ENCODE measurements around the gene PRKN. TPM values are rescaled to one million over a fixed set of nuclear protein-coding genes. Genes with fewer than 3 reads are reported as not detected.

PRKN gene
- total and polyA plus RNA-seq, 9 of the 15 experiments (the other 6 are each of a cell fraction or from before 2014, with no cell fraction given), result 0.03 to 0.96 (median 0.15) TPM; not detected in 2

DNA sequence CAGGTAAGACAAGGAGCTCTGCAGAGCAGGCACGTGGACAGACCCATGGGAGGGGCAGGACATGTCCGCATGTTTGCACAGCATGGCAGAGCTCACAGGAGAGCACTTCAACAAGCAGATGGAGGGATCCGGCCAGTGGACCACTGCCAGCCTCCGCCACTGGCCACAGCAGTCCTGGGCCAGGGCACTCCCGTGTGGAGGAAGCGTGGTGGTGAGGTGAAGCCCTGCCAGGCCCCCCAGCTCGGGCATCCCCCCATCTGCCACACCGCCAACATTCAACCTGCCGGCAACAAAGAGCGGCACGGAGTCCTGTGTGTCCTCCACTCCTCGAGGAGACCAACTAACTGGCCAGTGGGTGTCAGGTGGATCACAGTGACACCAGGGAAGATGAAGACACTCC, 1349.5 kb downstream of the PRKN start:
- FAIRE-seq, result no peak
- ATAC-seq, result no peak
- no peak for DNase-seq (ENCODE audit: extremely low read depth in 1 of 4, low spot score in 3 of 4)
- no peaks in the 10 kb centered on the region for H3K36me3 ChIP-seq (ENCODE audit: control insufficient read depth, insufficient read depth, low read length)
- no peak overlapping the region for H3K4me3 ChIP-seq
- in situ Hi-C loops (cut with MboI), result loop anchor here (5.0 to 10.0 kb wide), 2 partner anchors 446 to 863 kb away; no protein-coding TSS in a partner anchor
- peaks cover 20 to 24% of the 10 kb centered on the region in 2 experiments; a peak in 4 of 5 replicates for H3K4me1 ChIP-seq (replicated peaks in 1 of 2; ENCODE audit: control insufficient read depth in 2 of 2, insufficient read depth in 2 of 2, low read length in 2 of 2)
- 24% methylated on average over 12 of the region's 12 CpGs for WGBS (ENCODE audit: insufficient coverage, low coverage, missing lambda C conversion rate)
- no TSS peak for BruUV-seq (replicated peaks)
- no peaks in the 10 kb centered on the region for H3K79me2 ChIP-seq (ENCODE audit: control insufficient read depth, insufficient read depth, low read length)
- ChIA-PET POLR2A (interaction anchor here (1.0 to 1.2 kb wide), 2 partner anchors 13 to 15 kb away, joined by 3 to 5 read pairs; no protein-coding TSS in a partner anchor), CTCF (ENCODE audit: low intra/inter-chr PET ratio) (no interaction called here)
- H3K4me2 ChIP-seq (ENCODE audit: insufficient read depth, low read length), result no peak overlapping the region
- H2AFZ ChIP-seq (ENCODE audit: low read depth, low read length), result no peak overlapping the region
- H3K27me3 ChIP-seq (ENCODE audit: control insufficient read depth in 2 of 2, insufficient read depth in 2 of 2, low read length in 2 of 2), result peaks cover 24 to 57% of the 10 kb centered on the region in 2 experiments
- no peaks in the 10 kb centered on the region for H3K9me3 ChIP-seq (replicated peaks; ENCODE audit: control insufficient read depth, insufficient read depth, low read depth, low read length)
- intact Hi-C loops (cut with micrococcal nuclease), result no loop called here
- H3K9me1 ChIP-seq (ENCODE audit: control insufficient read depth, insufficient read depth, low read length), result no peaks in the 10 kb centered on the region
- no peak overlapping the region for H3K27ac ChIP-seq (ENCODE audit: extremely low read depth, low read depth, low read length)
- H4K20me1 ChIP-seq (replicated peaks; ENCODE audit: control insufficient read depth, insufficient read depth, low read length), result 0 out of 2 replicates have a peak, but pooled peaks cover 8% of the 10 kb centered on the region
- TF ChIP-seq TAF7 (tag; IDR thresholded peaks at IDR 0.05) (no peak), ZNF184 (CRISPR knock-in tag; IDR thresholded peaks at IDR 0.05) (no peak), MAFG (tag; conservative IDR thresholded peaks at IDR 0.05) (no peak), ZNF23 (CRISPR knock-in tag; IDR thresholded peaks at IDR 0.05) (no peak), RUNX1 (IDR thresholded peaks at IDR 0.05; ENCODE audit: low read depth) (no peak), ETV5 (CRISPR knock-in tag; IDR thresholded peaks at IDR 0.05; ENCODE audit: low read depth) (no peak), SRF (CRISPR knock-in tag; IDR thresholded peaks at IDR 0.05) (no peak), PRPF4 (IDR thresholded peaks at IDR 0.05; ENCODE audit: insufficient read depth, low read depth, low read length, poor library complexity, severe bottlenecking) (no peak), POLR2AphosphoS5 (IDR thresholded peaks at IDR 0.05; ENCODE audit: control insufficient read depth, insufficient read depth, low read depth, low read length) (no peak), SRSF9 (IDR thresholded peaks at IDR 0.05; ENCODE audit: borderline replicate concordance, low read depth, low read length) (no peak), ELF1 (tag; IDR thresholded peaks at IDR 0.05) (no peak), TEAD2 (tag; IDR thresholded peaks at IDR 0.05) (no peak), RBM22 (IDR thresholded peaks at IDR 0.05; ENCODE audit: low read depth, low read length, poor library complexity, severe bottlenecking) (no peak), SMARCE1 (IDR thresholded peaks at IDR 0.05) (no peak), RBM34 (IDR thresholded peaks at IDR 0.05; ENCODE audit: borderline replicate concordance, insufficient read depth, low read length) (no peak), ZNF76 (CRISPR knock-in tag; IDR thresholded peaks at IDR 0.05; ENCODE audit: borderline replicate concordance) (no peak), NR1H2 (CRISPR knock-in tag; IDR thresholded peaks at IDR 0.05) (no peak)
- TF ChIP-seq, protein P1, sequence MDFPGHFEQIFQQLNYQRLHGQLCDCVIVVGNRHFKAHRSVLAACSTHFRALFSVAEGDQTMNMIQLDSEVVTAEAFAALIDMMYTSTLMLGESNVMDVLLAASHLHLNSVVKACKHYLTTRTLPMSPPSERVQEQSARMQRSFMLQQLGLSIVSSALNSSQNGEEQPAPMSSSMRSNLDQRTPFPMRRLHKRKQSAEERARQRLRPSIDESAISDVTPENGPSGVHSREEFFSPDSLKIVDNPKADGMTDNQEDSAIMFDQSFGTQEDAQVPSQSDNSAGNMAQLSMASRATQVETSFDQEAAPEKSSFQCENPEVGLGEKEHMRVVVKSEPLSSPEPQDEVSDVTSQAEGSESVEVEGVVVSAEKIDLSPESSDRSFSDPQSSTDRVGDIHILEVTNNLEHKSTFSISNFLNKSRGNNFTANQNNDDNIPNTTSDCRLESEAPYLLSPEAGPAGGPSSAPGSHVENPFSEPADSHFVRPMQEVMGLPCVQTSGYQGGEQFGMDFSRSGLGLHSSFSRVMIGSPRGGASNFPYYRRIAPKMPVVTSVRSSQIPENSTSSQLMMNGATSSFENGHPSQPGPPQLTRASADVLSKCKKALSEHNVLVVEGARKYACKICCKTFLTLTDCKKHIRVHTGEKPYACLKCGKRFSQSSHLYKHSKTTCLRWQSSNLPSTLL (IDR thresholded peaks at IDR 0.05), result no peak
- TF ChIP-seq, protein P2, sequence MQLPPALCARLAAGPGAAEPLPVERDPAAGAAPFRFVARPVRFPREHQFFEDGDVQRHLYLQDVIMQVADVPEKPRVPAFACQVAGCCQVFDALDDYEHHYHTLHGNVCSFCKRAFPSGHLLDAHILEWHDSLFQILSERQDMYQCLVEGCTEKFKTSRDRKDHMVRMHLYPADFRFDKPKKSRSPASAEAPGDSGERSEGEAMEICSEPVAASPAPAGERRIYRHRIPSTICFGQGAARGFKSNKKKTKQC (CRISPR knock-in tag; IDR thresholded peaks at IDR 0.05), result no peak
- no peak overlapping the region for H3K9ac ChIP-seq (ENCODE audit: insufficient read depth in 1 of 2, low read depth in 2 of 2, low read length in 2 of 2)
